NCI-H2171 (cell line): ENCODE data around the gene DLL4.

Experiments used
- DNase-seq: peaks from one replicate; lab custom pipeline; 2025; lab: John Stamatoyannopoulos, UW

Gene DLL4

DNA sequence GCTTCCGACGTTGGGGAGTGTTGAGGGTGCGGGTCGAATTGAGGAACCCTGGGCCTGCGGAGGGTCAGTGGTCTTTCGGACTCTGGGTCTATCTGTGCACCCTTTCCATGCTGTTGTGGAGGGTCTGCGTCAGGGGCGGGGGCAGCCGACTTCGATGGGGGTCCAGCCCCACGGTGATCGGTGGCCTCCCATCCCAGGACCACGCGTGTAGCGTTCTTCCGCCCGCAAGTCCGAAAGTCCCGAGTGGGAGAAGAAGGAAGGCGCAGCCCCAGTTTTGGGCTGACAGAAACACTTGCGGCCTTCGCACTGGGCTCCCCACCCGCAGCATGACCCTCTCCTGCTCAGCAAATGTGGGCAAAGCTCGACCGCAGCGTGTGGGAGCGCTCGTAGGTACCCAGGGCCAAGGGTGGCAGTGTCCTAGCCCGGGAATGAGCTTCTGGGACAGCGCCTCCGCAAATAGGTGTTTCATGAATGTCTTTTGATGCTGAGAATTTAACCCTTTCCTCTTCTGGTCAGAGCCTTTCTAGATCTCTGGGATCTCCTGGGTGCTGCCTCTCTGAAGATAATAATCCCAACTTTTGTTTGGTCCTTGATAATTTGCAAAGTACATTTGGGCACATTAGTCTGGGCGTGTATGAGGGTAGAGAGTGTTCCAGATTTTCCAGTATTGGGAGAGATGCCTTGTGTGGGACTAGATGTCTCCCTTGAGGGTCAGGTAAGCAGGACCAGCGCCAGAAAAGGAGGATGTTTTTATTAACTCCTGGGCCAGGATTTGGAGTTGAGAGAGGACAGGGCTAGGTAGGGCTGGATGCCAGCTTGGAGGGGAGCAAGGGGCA is 2.3 kb upstream of the DLL4 start:
- no peak for DNase-seq

DNA sequence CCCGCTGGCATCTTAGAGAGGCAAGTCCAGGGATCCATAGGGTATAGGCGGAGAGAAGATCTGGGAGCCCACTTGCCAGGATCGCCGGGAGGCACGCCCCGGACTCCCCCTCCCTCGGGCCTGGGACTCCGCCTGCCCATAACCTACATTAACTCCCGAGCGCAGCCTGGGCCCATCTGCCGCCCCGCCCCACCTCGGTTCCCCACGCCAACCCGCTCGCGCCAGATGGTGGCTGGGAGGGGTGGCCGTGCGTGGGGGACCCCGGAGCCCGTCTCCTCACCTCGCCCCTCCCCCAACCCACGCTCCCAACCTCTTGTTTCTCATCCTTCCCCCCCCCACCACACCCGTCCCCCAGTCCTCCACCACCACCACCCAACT is 1.7 kb upstream of the DLL4 start:
- peak; percentile 84 for DNase-seq

GRCh38 chr15:40927873-40928806 is 1.0 kb upstream of the DLL4 start:
- peak; percentile 90 for DNase-seq

- DNase-seq: no peak
Observed at GRCh38 chr15:40929660-40930429, 705 bp downstream of the DLL4 start.

DNA sequence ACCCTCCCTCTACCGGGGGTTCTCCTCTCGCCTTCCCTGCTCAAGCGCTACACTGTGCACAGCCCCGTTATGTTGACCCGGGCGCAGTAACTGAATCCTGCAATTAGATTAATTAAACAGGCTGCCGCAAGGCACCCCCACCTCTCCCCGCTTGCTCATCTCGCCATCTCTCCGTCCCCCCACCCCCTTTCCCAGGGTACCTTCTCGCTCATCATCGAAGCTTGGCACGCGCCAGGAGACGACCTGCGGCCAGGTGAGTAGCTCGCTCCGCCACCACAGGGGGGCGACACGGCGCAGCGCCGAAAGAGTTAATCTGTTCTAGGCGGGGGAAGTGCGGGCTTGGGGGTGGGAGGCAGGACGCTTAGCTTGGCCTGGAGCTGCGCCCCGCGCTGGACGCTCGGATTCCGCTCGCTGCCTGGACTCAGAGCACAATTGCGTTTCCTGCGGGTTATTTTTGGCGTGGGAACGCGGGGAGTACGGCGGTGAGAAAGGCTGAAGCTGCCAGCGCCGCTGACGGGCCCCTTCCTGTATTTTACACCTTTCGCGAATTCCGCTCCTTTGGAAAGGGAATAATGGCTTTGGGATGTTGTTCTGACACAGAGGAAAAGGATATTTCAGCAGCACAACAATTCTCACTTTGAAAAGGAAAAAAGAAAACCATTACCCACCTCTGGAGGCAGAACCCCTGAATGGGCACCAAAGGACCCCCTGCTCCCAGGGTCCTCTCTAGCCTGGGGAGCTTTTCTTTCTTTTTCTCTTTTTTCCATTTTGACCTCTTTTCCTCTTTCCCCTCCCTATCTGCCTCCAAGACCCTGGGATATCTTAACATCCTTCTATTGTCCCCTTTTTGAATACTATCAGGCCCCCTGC is 1.5 kb downstream of the DLL4 start:
- DNase-seq: peak; percentile 57

GRCh38 chr15:40931300-40932142 is 2.4 kb downstream of the DLL4 start:
- DNase-seq: no peak

DNA sequence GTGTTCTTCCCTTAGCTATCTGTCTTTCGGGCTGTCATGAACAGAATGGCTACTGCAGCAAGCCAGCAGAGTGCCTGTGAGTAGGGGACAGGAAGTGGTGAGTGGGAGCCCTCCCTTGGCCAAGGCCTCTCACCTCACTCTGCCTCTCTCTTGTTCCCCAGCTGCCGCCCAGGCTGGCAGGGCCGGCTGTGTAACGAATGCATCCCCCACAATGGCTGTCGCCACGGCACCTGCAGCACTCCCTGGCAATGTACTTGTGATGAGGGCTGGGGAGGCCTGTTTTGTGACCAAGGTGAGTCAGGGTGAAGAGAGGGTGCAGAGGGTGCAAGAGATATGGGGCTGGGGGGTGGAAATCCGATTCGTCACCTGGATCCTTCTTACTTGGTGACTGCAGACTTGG is 3.0 kb downstream of the DLL4 start:
- DNase-seq: no peak

DNA sequence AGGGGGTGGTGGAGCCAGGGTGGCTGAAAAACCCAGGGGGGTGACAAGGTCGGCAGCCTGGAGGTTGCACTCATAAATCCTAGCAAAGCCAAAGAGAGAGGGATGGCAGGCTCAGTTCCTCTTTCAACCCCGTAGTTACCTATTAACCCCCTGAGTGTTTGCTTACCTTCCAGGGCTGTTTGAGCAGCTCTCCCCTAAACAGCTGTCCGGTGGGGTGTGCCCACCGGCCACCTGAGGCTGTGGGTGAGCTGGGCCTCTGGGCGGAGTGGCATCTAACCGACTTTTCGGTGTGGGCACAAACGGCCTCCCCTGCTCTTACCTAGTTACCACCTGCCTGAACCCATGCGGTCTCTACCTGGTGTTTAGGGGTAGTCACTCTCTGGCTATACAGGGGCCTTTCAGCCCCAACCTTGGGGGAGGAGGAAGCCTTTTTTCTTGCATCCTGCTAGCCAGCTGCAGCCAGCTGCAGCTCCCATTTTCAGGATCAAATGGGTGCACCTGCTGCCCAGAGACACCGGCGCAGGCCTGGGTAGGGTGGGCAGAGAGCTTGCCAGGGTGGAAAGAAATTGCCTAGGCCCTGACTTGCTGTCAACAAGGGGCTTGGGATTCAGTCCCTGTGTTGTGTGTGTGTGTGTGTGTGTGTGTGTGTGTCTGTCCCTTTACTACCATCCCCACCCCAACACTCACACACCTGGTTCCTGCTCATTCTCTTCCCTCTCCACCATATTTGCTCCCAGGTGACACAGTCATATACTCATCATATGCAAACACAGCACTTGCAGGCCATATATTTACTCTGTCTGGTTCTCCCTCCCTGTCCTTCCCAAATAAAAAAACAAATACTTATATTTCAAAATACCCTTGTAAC is 3.7 kb downstream of the DLL4 start:
- no peak for DNase-seq

DNA sequence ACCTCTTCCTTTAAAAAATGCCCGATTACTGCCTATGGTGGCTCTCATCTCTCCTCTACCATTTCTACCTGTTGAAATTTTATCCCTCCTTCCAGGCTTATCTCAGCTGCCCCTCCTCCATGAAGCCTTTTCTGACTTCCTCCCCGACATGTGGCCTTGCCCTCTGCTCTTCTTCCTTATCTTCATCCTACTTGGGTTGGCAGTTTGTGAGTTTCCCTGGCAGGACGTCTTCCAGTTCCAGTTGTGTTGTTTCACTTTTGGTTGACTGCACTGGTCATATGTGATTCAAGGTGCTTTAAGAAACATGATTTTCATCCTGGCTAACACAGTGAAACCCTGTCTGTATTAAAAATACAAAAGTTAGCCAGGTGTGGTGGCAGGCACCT is 4.4 kb downstream of the DLL4 start:
- DNase-seq: no peak

DNA sequence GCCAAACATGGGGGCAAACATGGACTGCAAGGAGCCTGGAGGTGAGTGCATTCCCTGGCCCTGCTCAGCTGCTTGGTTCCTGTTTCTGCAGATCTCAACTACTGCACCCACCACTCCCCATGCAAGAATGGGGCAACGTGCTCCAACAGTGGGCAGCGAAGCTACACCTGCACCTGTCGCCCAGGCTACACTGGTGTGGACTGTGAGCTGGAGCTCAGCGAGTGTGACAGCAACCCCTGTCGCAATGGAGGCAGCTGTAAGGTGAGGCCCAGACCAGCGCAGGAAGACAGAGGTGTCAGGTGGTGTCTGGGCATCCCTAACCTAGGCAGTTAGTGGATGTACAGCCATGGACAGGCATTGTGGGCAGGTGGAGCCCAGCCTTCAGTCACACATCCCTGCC is 5.3 kb downstream of the DLL4 start:
- no peak for DNase-seq

- DNase-seq: no peak
Observed at GRCh38 chr15:40936234-40936708, 7.1 kb downstream of the DLL4 start.

- DNase-seq: peak; percentile 86
Observed at GRCh38 chr15:40936709-40937666, 7.8 kb downstream of the DLL4 start.

DNA sequence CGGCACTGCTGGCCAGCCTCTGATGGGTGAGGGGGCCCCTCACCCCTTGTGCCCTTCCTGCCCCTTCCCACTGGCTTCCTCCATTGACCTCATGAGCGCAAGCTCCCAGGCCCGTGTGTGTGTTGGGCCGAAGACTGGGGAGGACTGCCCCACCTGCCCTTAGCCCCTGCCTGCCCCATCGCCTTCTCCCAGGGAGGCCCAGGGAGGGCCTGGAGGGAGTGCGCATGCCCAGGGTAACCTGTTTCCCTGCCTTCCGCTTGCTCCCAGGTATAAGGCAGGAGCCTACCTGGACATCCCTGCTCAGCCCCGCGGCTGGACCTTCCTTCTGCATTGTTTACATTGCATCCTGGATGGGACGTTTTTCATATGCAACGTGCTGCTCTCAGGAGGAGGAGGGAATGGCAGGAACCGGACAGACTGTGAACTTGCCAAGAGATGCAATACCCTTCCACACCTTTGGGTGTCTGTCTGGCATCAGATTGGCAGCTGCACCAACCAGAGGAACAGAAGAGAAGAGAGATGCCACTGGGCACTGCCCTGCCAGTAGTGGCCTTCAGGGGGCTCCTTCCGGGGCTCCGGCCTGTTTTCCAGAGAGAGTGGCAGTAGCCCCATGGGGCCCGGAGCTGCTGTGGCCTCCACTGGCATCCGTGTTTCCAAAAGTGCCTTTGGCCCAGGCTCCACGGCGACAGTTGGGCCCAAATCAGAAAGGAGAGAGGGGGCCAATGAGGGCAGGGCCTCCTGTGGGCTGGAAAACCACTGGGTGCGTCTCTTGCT is 8.8 kb downstream of the DLL4 start:
- DNase-seq: no peak

- no peak for DNase-seq
Observed at GRCh38 chr15:40938536-40938870, 9.4 kb downstream of the DLL4 start.

DNA sequence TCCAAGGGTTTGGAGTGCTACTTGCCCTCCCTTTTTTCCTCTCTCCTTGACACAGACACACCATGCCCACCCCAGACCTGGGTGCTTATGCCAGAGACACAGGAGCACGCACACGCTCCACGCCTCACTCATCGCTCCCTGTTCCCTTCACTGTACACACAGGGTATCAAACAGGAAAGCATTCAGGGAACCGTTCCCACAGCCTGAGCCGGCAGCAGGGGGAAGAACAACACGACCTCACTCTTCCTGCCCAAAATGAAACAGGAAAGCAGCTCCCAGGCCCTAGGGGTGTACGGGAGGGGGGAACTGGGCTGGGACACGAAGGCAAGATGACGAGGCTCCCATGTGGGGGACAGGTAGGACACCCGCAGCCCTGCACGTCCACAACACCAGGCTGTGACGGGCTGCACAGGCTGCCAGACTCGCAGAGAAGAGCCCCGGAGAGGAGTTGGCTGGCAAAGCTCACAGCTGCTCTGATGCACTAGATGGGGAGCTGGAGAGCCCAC is 11.2 kb downstream of the DLL4 start:
- peak; percentile 27 for DNase-seq

DNA sequence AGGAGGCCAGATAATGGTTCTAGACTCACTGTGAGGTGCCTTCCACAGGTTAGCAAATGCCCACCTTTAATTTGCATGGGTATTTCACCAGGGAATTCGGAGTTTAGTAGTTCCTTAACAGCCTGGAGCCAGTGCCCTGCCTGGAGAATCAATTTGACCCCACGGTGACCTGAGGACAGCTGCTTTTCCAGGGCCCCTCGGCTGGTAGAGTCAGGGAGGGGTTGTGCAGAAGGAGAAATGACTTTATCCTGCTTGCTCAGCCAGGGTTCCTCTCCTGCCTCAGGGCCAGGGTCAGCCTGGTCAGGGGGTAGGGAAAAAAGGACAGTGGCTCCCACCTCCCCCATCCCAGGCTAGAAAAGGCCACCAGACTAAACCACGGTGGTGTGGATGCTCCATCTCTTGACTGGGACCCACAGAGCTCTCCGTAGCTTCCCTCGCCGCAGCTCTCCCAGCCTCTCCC is 12.0 kb downstream of the DLL4 start:
- no peak for DNase-seq
